GM19463 (cell line): ENCODE results near the gene RASL12.
"Not testable (repeated sequence)": the region's sequence is repeated elsewhere in the genome, so short reads cannot be mapped to it uniquely, and the experiment has no call there.

Experiments
- ATAC-seq: cut with Tn5 transposase; IDR thresholded peaks from one replicate; pipeline ENCODE4 v1.9.1; 2021; ENCODE audit warnings: mild to moderate bottlenecking, moderate library complexity; ENCODE audit not compliant: unreplicated experiment

Gene RASL12

DNA sequence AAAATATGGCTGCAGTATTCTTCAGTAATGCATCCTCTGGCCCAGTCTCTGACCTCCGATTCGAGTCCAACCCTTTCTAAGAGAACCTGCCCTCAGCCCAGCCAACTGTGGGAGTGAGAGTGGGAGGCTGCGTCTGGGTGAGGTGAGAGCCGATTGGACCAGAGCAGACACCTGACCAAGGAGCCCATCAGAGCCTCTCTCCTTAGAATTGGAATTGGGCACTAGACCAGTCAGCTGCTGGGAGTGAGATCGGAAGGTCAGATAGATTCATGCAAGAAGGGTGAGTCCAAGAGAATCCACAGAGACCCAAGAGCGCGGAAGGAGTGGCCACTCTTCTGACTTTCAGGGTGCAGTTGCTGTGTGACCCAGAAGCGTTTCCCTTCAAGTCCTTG lies 10.2 kb downstream of the RASL12 start:
- ATAC-seq = no peak

DNA sequence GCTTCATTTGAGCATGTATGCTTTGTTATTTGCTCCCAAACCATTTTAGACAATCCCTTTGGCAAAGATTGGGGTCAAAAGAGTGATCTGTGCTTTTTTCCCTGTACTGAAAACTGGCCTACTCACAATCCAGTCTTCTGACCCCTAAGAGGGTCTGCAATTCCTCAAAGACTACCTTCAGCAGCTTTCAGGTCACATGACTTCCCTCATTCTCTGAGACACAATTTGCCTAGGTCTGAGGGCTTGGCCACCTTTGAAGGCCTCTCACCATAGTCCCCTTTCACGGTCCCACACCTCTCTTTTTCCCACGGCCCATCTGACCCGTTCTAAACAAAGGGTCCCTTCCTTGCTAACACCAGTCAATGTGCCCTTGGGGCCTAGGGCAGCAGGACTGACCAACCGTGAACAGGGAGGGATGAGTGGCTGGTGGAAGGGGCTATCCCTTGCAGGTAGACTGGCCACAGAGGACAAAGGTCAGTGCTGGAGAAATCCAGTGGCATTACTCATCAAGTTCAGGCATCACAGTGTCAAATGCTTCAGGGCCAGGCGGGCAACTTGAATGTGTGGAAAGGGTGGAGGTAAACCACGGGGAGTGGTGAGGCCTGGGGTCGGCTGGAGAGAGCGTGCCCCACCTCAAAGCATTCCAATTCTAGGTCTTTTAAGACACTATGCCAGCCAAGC lies 10.8 kb downstream of the RASL12 start:
- ATAC-seq = no peak

DNA sequence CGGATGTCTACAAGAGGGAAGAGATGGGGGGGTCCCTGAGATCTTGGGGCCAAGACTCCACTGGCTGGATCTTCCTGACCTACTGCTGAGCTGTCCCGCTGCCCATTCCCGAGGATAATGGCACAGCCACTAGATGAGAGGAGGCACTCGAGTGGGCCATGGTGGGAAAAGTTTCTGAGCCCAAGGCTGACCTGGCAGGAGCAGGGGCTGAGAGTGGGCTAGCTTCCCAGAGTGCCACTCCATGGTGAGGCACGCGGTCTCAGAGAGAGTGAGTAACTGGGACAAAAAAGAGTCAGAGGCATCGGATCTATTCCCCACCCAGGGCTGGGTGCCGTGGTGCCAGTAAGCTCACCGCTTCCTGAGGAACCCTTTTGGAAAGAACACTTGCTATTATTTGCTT lies 11.7 kb downstream of the RASL12 start:
- no peak for ATAC-seq

DNA sequence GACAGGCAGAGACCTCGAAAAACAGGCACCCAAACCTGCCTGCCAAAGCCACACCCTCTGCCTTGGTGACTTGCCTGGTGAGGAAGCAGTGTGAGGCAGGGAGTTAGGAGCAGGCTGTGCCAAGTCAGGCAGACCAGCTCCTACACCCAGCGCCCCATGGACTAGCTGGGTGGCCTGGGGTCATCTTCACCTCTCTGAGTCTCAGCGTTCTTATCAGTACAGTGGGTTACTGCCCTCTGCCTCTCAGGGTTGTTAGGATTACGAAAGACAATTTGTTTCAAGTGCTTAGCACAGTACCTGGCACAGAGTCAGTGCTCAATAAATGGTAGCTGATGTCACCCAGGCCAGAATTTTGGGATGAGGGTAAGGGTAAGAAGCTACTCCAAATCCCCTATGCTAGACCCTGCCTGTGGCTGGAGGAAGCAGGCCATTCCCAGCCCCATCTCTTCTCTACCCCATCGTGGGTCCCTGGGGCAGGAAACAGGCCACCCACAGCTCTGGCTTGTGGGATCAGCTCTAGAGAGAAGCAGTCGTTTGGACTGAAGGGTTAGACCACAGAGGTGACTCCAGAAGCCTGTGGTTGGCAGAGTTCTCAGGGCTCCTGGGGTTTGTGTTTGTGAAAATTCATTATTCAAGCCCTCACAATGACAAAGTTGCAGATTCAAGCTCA lies 12.5 kb downstream of the RASL12 start:
- no peak for ATAC-seq

DNA sequence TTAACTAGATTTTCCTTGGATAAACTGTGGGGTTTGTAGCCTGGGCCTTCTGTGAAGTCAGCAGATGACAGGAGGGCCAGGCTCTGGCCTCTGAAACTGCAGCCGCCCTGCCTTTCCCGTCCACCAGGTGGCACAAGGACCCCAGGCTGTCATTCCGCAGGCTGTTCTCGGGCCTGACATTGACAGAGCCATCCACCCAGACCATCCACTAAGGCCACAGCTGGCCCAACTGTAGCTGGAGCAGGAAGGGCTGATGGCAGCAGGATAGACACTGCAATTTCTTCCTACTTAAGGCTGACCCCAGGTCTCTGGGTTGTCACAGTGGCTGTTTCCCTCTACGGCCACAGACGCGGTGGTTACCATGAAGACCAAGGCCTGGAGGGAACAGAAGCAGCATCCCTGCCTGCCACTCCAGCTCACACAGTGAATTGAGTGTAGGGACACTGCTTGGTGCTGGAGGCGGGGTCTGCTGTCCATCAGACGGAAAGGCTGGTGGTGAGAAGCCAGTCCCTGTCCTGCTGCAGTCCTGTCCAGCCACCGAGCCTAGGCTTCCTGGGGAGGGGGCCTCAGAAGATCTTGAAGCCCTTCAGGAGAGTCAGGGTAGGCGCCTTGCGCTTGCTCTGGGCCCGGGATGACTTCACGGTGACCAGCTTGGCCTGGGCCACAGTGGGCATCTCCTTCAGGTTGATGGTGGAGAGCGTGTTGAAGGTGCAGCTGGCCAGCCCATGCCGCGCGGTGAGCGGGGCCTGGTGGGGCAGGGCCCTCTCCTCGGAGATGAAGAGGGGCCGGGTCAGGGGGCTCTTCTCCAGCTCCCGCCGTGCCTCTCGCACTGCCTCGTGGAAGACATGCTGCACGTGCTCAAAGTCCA lies 13.2 kb downstream of the RASL12 start:
- peak; percentile 47 for ATAC-seq

DNA sequence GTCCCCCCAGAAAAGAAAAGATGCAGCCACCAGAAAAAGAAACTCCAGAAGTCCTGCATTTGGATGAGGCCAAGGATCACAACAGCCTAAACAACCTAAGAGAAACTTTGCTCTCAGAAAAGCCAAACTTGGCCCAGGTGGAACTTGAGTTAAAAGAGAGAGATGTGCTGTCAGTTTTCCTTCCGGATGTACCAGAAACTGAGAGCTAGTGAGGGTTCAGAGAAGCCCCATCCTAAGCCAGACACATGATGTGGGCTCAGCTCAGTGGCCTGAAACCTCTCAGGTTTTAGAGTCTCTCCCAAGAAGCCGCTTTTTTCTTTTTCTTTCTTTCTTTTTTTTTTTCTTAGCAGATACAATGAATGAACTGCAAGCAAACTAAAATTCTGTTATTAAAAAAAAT lies 14.8 kb downstream of the RASL12 start:
- no peak for ATAC-seq

DNA sequence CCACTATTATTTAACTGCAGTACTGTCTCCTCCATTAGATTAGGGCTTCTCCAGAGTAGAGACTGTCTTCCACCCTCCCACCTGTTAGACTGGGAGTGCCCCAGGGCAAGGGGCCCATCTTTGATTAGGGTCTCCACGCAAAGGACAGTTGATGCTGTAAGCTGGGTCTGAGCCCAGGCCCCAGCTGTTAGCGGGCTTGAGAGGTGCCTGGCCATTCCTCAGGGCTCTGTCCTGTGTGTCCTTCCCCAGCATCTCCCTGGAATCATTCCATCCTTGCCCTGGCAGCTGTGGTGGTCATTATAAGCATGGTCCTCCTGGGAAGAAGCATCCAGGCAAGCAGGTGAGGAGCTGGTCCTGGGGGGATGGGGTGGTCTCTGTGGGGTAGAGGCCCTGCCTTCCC lies 16.5 kb downstream of the RASL12 start:
- no peak for ATAC-seq

DNA sequence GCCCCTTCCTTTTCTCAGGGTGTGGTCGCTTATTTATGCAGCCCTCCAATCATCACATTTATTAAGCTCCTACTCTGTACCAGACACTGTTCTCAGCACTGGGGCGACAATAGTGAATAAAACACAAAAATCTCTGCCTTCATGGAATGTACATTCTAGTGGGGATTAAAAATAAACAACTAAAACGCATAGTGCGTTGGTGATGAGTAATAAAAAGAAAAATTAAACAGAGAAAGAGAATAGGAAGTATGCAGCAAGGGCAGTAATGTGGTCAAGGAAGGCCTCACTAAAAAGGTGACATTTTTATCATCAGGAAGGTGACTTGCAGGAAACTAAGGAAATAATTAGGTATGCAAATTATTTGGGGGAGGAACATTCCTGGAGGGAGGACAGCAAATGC lies 17.5 kb downstream of the RASL12 start:
- ATAC-seq = no peak

DNA sequence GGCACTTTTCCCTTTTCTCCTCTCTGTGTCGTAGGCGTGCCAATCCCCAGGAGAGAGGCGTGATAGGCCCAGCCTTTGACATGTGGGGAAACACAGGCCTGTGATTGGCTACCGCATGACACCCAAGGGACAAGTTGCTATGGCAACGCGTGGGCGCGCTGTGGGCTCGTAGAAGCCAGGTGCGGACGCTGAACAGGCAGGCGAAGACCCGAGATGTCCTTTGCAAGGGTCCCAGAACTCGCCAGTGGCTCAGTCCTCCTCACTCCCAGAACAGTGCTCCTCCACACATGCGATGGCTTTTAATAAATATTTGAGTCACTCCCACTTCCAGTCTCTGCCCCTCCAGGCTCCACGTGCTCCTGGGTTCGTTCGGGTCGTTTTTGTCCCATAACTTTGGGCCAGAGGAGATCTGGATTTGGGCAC lies 18.4 kb downstream of the RASL12 start:
- ATAC-seq = peak; percentile 95

DNA sequence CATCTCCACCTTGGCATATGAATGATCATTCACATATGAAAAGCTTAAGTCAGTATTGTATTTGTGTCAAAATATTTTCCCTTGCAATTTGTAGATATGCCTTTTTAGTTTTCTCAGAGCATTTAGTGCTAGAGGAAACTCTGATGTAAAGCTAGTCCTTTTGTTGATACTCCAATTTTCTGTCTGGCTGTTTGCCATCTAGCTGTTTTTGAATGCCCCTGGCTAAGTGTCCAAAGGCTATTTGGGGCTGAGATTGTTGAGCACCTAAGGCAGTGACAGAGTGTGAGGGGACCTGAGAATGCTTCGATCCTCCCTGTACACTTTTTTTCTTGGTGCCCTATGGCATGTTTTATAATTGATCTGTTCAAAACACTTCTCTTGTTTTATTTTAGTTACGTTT lies 19.6 kb downstream of the RASL12 start:
- ATAC-seq = no peak

DNA sequence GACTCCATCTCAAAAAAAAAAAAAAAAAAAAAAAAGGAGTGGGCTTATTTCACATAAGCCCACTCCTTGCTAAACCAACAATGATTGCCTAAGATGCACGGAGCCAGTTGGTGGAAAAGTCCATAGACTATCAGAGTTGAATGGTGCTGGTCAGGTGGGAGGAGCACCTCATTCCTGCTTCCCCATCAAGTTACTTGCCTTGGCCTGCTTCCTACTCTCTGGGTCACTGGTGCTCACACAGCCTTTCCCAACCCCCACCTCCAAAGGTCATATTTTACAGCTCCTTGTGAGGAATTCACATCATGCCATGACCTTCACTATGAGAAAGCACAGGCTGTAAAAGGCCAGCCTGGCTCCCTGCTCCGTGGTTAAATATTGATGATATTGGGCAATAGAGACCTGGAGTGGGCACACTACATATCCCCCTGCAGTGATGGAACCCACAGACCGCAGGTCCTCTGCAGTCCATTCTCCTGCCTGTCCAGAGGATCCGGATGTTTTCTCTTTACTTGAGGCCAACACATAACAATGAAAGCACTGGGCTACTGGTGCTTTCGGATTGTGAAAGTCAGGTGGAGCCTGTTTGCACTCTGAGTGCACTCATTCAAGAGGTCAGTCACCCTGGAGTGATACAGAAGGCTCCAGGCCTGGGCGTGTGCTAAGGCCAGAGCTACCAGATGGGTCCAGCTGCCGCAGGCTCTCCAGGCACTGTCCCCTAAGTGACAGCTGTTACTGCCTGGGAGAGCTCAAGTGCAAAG lies 22.9 kb downstream of the RASL12 start, which contains the start of gene SLC51B:
Gene SLC51B (plus strand): TSS at position 664 of the 758 bp plus-strand sequence. CDS start 4,618 bp downstream, outside the sequence.
- no peak for ATAC-seq

DNA sequence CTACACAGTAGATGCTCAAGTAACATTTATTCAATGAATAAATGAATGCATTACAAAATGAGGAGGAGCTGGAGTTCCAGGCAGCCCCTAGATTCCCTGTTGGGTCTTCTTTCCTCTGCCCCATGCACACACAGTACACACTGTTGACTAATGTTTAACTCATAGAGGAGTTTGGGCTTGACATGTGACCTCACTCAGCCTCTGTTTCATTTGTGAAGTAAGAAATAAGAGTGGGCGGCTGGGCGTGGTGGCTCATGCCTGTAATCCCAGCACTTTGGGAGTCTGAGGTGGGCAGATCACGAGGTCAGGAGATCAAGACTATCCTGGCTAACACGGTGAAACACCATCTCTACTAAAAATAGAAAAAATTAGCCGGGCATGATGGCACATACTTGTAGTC lies 23.6 kb downstream of the RASL12 start:
- not testable (repeated sequence) for ATAC-seq

DNA sequence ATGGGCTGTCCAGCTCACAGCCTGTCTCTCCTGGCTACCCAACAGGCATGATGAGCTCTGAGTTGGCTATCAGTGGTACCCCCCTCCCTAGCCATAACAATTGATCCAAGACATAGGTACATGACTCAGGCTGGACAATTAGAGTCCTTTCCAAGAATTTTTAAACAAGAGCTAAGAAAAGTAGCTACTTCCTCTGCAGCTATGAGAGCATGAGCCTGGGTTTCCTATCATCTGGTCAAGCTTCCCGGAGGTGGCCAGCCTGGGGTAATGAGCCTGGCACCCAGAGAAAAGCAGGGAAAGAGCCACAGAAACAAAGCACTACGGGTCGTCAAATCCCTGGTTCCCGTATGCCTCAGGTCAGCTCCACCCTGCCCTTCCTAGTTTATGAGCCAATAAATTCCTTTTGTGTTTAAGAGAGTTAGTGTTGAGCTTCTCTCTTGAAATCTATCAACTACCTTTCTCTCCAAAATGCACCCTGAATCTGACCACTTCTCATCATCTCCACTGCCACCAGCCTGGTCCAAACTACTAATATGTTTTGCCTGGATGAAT lies 24.9 kb downstream of the RASL12 start:
- no peak for ATAC-seq

DNA sequence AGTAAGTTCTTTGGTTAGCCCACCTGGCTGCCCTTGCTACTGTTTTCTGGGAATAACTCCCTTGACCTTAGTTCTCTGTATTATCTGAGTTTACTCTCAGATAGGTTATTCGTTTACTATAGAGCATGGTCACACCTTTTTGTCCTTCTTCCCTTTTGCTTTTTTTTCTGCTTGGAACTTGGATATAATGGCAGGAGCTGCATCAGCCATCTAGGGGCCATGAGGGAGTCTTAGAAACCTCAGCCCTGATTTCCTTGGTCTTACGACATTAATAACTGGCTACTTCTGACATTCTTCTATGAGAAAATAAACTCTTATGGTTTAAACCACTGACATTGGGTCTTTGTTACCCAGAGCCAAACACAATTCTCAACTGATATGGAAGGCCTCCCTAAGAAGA lies 26.0 kb downstream of the RASL12 start:
- ATAC-seq = no peak

DNA sequence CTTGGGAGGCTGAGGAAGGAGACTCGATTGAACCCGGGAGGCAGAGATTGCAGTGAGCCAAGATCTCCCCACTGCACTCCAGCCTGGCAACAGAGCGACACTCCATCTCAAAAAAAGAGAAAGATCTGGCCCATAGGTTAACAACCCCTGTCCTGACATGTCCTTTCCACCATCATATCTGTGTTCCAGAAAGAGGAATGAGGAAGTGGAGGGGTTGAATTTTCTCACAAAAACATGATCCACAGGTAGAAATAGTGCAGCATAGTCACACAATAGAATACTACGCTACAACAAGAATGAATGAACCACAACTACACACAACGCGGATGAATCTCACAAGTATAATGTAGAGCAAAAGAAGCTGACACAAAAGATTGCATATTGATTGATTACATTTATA lies 27.3 kb downstream of the RASL12 start:
- no peak for ATAC-seq

DNA sequence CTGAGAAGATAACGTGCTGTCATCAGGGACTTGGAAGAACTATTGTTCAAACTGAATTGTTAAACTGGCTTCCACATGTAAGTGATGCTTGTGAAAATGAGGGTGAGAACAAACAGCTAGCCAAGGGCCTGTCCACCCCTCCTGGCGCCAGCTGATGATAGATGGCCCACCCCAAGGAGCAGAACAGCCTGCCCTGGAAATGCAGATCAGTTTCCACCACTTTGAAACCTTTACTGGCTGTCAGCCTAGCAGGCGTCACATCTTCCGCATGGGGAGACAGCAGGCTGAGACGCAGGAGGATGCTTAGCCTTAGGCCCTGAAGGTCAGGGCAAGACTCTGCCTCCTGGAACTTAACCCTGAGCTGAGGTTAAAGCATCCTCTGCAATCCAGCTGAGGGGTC lies 29.0 kb downstream of the RASL12 start:
- no peak for ATAC-seq

DNA sequence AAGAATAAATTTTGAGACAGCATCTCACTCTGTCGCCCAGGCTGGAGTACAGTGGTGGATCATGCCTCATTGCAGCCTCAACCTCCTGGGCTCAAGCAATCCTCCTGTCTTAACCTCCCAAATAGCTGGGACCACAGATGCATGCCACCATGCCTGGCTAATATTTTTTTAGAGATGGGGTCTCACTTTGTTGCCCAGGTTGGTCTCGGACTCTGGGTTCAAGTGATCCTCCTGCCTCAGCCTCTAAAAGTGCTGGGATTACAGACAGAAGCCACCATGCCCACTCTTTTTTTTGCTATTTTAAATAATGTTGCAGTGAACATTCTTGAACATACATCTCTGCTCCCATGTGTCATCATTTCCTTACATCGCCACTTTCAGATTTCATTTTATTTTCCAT lies 29.4 kb downstream of the RASL12 start:
- no peak for ATAC-seq

DNA sequence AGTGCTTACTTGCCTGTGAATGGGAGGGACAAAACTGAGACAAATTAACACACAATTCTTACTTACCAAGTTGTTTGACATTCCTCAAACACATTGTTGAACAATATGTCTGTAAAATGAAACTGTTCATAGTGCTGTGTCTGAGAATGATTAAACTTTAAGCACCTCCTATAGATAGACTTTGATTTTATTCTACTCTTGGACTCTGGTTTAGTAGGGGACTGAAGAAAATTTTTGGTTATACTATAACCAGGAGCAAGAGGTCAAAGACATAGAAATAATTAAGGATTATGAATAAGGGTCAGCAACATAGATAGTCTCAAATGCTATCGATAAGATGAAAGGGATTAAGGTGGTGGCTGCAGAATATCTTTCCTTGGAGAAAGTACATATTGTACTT lies 30.5 kb downstream of the RASL12 start:
- ATAC-seq = no peak

DNA sequence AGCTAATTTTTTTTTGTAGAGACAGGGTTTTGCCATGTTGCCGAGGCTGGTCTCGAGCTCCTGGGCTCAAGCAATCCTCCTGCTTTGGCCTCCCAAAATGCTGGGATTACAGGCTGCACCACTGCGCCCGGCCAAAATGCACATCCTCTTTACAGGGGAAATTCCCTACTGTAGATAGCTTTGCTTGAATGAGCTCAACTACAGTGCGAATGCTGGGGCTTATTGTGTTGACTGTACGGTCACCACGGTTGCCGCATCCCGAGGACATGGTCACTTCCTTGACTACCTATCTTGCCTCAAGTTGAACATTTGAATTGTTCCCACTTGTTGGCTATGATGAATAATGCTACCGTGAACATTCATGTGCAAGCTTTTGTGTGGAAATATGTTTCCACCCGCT lies 33.1 kb downstream of the RASL12 start:
- no peak for ATAC-seq

DNA sequence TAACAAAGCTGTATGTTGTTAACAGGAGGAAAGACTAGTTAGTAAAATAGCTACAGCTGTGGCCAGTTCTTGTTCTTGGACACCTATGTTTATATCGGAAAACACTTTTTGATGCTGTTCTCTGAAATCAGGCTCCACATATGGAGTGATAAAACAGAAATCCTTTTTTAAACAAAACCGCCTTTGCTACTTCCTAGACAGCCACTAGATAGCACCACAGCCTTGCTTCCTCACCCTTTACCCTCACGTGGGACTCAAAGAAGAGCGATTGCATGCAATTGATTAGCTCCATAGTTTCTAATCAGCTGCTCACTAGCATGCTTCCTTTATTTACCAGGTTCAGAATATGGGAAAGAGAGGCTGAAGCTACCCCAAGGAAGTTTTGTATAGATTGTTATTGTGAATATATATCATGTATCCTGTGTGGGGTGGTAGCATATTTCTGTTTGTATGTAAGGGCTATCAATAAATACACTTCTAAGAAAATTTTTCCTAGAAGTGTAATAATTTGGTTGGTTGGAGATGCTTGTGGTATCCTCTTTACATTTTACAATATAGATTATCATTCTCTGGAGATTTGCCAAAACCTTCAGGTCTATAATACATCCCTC lies 34.0 kb downstream of the RASL12 start:
- ATAC-seq = no peak
